Testis (tissue), 3 donors: ENCODE results near the gene GPR157. TPM values are rescaled to one million over a fixed set of nuclear protein-coding genes. Genes with fewer than 3 reads are reported as not detected.

Experiments used
- DNase-seq: peaks from one replicate; pipeline ENCODE4 v3.0.0-alpha.2; 2019
- H3K27ac ChIP-seq, 2 donors: fragments of 200-600 bp; sonication (generic); one replicate each; pipeline ENCODE4 v1.5.1; 2019
- H3K27me3 ChIP-seq: fragments of 200-600 bp; sonication (generic); one replicate; pipeline ENCODE4 v1.5.1; 2019
- H3K36me3 ChIP-seq: fragments of 200-600 bp; sonication (generic); one replicate; pipeline ENCODE4 v1.5.1; 2017; ENCODE audit warnings: low read depth; ENCODE audit errors: missing control alignments
- H3K4me1 ChIP-seq: fragments of 200-600 bp; sonication (generic); one replicate; pipeline ENCODE4 v1.5.1; 2019
- H3K4me3 ChIP-seq, 2 donors: fragments of 200-600 bp; sonication (generic); one replicate each; pipeline ENCODE4 v1.5.1; 2017 to 2019
- H3K9me3 ChIP-seq: fragments of 200-600 bp; sonication (generic); one replicate; pipeline ENCODE4 v1.5.1; 2017
- CTCF ChIP-seq, 3 experiments: fragments of 450-650 bp in 2 of 3; fragments of 200-600 bp in 1 of 3; sonication (generic) in 1 of 3; IDR thresholded peaks; one replicate each; pipeline ENCODE4 v1.5.1; 2016 to 2019; ENCODE audit warnings: antibody characterized with exemption in 3 of 3, mild to moderate bottlenecking in 2 of 3, moderate library complexity in 1 of 3
- POLR2A ChIP-seq: fragments of 450-650 bp; IDR thresholded peaks from one replicate; pipeline ENCODE4 v1.6.1; 2017; ENCODE audit warnings: antibody characterized with exemption, mild to moderate bottlenecking, moderate library complexity
- WGBS, 2 donors: methylation state at CpG; one replicate each; pipeline ENCODE4 v1.1.5; 2018; 5-methylcytosine and 5-hydroxymethylcytosine counted together
- intact Hi-C: fragments of 100-400 bp; cut with DNase I; formaldehyde crosslinking; loops from one replicate; pipeline ENCODE4 v1.15.1; 2023; ENCODE audit warnings: low total_unique reads
- polyA plus RNA-seq: library from polyadenylated mRNA; stranded (reverse); fragments of 350-450 nt; fragmentation: Illumina TruSeq; extraction: RNeasy Lipid Tissue Mini Kit (QIAGEN cat#74804); gene quantifications from one replicate; pipeline ENCODE4 v1.2.3, GENCODE V29; 2014; ENCODE audit warnings: low read depth, low replicate concordance; ENCODE audit not compliant: insufficient read depth
- total RNA-seq, 2 donors: library from RNA; depleted of rRNA; stranded (reverse); fragments of >200 nt; gene quantifications; one replicate each; pipeline ENCODE4 v1.2.3, GENCODE V29; 2016

Gene GPR157
- total and polyA plus RNA-seq, 3 donors from 2014 or later, result 4.1 to 11.7 (median 8.8) TPM

GRCh38 chr1:9078752-9079500 is 50.0 kb downstream of the GPR157 start:
- H3K4me1 ChIP-seq, result no peaks in the 10 kb centered on the region
- H3K36me3 ChIP-seq, result no peaks in the 10 kb centered on the region
- no peak for DNase-seq
- intact Hi-C loops, result no loop called here
- no peak overlapping the region for H3K4me3 ChIP-seq
- H3K9me3 ChIP-seq, result no peaks in the 10 kb centered on the region
- no peaks in the 10 kb centered on the region for H3K27me3 ChIP-seq
- no peak overlapping the region for H3K27ac ChIP-seq
- no peak for TF ChIP-seq POLR2A
- no peak for TF ChIP-seq CTCF (IDR thresholded peaks at IDR 0.05)
- WGBS, 2 donors, result 78 to 82% methylated on average over 19 of the region's 19 CpGs

- Histone ChIP-seq H3K4me3 (no peak overlapping the region), H3K27ac (no peak overlapping the region), H3K9me3 (no peaks in the 10 kb centered on the region), H3K36me3 (no peaks in the 10 kb centered on the region), H3K4me1 (no peaks in the 10 kb centered on the region), H3K27me3 (no peaks in the 10 kb centered on the region)
- TF ChIP-seq POLR2A (no peak), CTCF (IDR thresholded peaks at IDR 0.05) (no peak)
- DNase-seq, result no peak
- intact Hi-C loops, result no loop called here
- WGBS, 2 donors, result 82% methylated on average over 9 of the region's 9 CpGs
Observed at GRCh38 chr1:9078015-9078751, 50.7 kb downstream of the GPR157 start.

- H3K27ac ChIP-seq, result no peak overlapping the region
- WGBS, 2 donors, result 54 to 73% methylated on average over 5 of the region's 5 CpGs
Observed at GRCh38 chr1:9075022-9075421, 53.9 kb downstream of the GPR157 start.

GRCh38 chr1:9073143-9073542 is 55.8 kb downstream of the GPR157 start:
- Histone ChIP-seq H3K4me1 (peaks cover 13% of the 10 kb centered on the region), H3K36me3 (no peaks in the 10 kb centered on the region), H3K27me3 (no peaks in the 10 kb centered on the region), H3K9me3 (no peaks in the 10 kb centered on the region), H3K4me3 (no peak overlapping the region), H3K27ac (no peak overlapping the region)
- TF ChIP-seq POLR2A, result no peak
- TF ChIP-seq CTCF (IDR thresholded peaks at IDR 0.05), result no peak
- DNase-seq, result no peak
- intact Hi-C loops, result no loop called here
- 88 to 94% methylated on average over 3 of the region's 3 CpGs for WGBS, 2 donors

More at GRCh38 chr1:9075022-9075421, 53.9 kb downstream of the GPR157 start:
- no peaks in the 10 kb centered on the region for H3K9me3 ChIP-seq
- H3K36me3 ChIP-seq, result no peaks in the 10 kb centered on the region
- DNase-seq, result no peak
- H3K4me1 ChIP-seq, result peaks cover 5% of the 10 kb centered on the region
- no peak overlapping the region for H3K4me3 ChIP-seq
- H3K27me3 ChIP-seq, result no peaks in the 10 kb centered on the region
- intact Hi-C loops, result no loop called here
- TF ChIP-seq CTCF (IDR thresholded peaks at IDR 0.05) (no peak), POLR2A (no peak)
